Measurements from ENCODE around the gene ENDOD1.

The ENDOD1 gene

GRCh38 chr11:95166781-95167180, 77.1 kb downstream of the ENDOD1 start:
- TF ChIP-seq, protein P1, sequence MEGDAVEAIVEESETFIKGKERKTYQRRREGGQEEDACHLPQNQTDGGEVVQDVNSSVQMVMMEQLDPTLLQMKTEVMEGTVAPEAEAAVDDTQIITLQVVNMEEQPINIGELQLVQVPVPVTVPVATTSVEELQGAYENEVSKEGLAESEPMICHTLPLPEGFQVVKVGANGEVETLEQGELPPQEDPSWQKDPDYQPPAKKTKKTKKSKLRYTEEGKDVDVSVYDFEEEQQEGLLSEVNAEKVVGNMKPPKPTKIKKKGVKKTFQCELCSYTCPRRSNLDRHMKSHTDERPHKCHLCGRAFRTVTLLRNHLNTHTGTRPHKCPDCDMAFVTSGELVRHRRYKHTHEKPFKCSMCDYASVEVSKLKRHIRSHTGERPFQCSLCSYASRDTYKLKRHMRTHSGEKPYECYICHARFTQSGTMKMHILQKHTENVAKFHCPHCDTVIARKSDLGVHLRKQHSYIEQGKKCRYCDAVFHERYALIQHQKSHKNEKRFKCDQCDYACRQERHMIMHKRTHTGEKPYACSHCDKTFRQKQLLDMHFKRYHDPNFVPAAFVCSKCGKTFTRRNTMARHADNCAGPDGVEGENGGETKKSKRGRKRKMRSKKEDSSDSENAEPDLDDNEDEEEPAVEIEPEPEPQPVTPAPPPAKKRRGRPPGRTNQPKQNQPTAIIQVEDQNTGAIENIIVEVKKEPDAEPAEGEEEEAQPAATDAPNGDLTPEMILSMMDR (conservative IDR thresholded peaks at IDR 0.05; ENCODE audit: low read length) = no peak
- DNase-seq (ENCODE audit: low read depth) = no peak
- H3K4me3 ChIP-seq (ENCODE audit: low read length) = no peak overlapping the region

DNA sequence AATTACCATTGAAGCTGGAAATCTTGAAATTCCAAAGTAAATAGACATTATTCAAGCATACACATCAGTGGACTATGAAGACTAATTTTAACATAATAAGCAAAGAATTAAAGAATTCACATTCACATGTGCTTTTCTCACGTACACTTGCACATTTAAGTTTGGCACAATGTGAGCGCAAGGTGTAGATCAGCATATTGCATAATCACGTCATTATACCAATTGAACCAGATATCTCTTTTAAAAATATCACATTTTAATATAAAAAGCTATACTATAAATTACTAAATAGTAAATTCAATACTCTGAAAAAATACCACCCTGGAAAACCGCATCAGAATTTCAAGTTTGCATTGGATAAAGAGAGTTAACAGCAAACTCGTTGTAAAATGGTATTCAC, 80.6 kb downstream of the ENDOD1 start:
- TF ChIP-seq, protein P1 (conservative IDR thresholded peaks at IDR 0.05; ENCODE audit: low read length) = no peak
- no peak for DNase-seq (ENCODE audit: low read depth)
- no peak overlapping the region for H3K4me3 ChIP-seq (ENCODE audit: low read length)

- no peak overlapping the region for H3K4me3 ChIP-seq (ENCODE audit: low read length)
- TF ChIP-seq, protein P1 (conservative IDR thresholded peaks at IDR 0.05; ENCODE audit: low read length) = no peak
- no peak for DNase-seq (ENCODE audit: low read depth)
These were observed 86.3 kb downstream of the ENDOD1 start for GRCh38 chr11:95175818-95176380.

All from AG10803 (cell line).